Astrocyte (in vitro differentiated cells and primary cell): ENCODE data around the gene CDHR5.

Source experiments
- EZH2 ChIP-seq: IDR thresholded peaks from 2 replicates; pipeline ENCODE4 v1.6.1; 2012; ENCODE audit warnings: mild to moderate bottlenecking, low read length, inconsistent platforms; ENCODE audit not compliant: insufficient read depth
- TF ChIP-seq, protein P1 (sequence below): IDR thresholded peaks from 2 replicates; pipeline ENCODE4 v1.5.1; 2011; ENCODE audit warnings: low read depth, mild to moderate bottlenecking, inconsistent platforms, low read length, moderate library complexity; ENCODE audit not compliant: insufficient read depth

DNA sequence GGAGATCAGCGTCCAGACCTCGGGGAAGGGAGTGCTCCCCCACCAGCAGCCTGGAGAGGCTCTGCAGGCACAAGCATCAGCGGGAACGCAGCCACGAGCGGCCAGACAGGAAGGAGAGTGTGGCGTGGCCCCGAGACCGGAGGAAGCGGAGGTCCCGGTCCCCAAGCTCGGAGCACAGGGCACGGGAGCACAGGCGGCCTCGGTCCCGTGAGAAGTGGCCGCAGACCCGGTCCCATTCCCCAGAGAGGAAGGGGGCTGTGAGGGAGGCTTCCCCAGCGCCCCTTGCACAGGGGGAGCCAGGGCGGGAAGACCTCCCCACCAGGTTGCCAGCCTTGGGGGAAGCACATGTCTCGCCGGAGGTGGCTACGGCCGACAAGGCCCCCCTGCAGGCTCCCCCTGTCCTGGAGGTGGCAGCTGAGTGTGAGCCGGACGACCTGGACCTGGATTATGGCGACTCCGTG, 15.9 kb downstream of the CDHR5 start:
- TF ChIP-seq, protein P1, sequence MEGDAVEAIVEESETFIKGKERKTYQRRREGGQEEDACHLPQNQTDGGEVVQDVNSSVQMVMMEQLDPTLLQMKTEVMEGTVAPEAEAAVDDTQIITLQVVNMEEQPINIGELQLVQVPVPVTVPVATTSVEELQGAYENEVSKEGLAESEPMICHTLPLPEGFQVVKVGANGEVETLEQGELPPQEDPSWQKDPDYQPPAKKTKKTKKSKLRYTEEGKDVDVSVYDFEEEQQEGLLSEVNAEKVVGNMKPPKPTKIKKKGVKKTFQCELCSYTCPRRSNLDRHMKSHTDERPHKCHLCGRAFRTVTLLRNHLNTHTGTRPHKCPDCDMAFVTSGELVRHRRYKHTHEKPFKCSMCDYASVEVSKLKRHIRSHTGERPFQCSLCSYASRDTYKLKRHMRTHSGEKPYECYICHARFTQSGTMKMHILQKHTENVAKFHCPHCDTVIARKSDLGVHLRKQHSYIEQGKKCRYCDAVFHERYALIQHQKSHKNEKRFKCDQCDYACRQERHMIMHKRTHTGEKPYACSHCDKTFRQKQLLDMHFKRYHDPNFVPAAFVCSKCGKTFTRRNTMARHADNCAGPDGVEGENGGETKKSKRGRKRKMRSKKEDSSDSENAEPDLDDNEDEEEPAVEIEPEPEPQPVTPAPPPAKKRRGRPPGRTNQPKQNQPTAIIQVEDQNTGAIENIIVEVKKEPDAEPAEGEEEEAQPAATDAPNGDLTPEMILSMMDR = no peak
- TF ChIP-seq EZH2 = no peak
